Neural cell (in vitro differentiated cells): ENCODE data around the gene TBC1D32. TPM values are rescaled to one million over a fixed set of nuclear protein-coding genes. Genes with fewer than 3 reads are reported as not detected.

Experiments used
- H2AFZ ChIP-seq: fragments of 200-600, 300-800 bp; sonication (generic), shearing (Covaris generic); 2 replicates; pipeline ENCODE4 v1.6.0; 2014; ENCODE audit warnings: low read depth, mild to moderate bottlenecking, antibody characterized with exemption, low read length, moderate library complexity
- H3F3A ChIP-seq: fragments of 200-600 bp; shearing (Covaris generic); 2 replicates; pipeline ENCODE4 v1.6.1; 2016; ENCODE audit warnings: mild to moderate bottlenecking, moderate library complexity, mixed read lengths, antibody characterized with exemption, low read length; ENCODE audit not compliant: insufficient read depth, poor library complexity, severe bottlenecking
- H3K27ac ChIP-seq: fragments of 200-600, 300-800 bp; sonication (generic), shearing (Covaris generic); 2 replicates; pipeline ENCODE4 v1.5.1; 2014; ENCODE audit warnings: mild to moderate bottlenecking, low read length, moderate library complexity
- H3K27me3 ChIP-seq: fragments of 300-800, 200-600 bp; sonication (generic), shearing (Covaris generic); 2 replicates; pipeline ENCODE4 v1.6.0; 2014; ENCODE audit warnings: mild to moderate bottlenecking, low read depth, low read length, moderate library complexity; ENCODE audit not compliant: insufficient read depth
- H3K36me3 ChIP-seq: fragments of 300-800, 200-600 bp; sonication (generic), shearing (Covaris generic); 2 replicates; pipeline ENCODE4 v1.5.1; 2014; ENCODE audit warnings: mild to moderate bottlenecking, antibody characterized with exemption, low read length, moderate library complexity; ENCODE audit not compliant: insufficient read depth
- H3K4me2 ChIP-seq: fragments of 300-800, 200-600 bp; sonication (generic), shearing (Covaris generic); 2 replicates; pipeline ENCODE4 v1.6.0; 2014; ENCODE audit warnings: mild to moderate bottlenecking, low read length
- H3K4me3 ChIP-seq: fragments of 300-800, 200-600 bp; sonication (generic), shearing (Covaris generic); 2 replicates; pipeline ENCODE4 v1.5.1; 2014; ENCODE audit warnings: mild to moderate bottlenecking, low read length, moderate library complexity
- H3K79me2 ChIP-seq: fragments of 200-600 bp; shearing (Covaris generic); replicated peaks from 2 replicates; pipeline ENCODE4 v1.6.0; 2014; ENCODE audit warnings: mild to moderate bottlenecking, low read length, moderate library complexity; ENCODE audit not compliant: insufficient read depth
- H3K9ac ChIP-seq: fragments of 300-800, 200-600 bp; sonication (generic), shearing (Covaris generic); 2 replicates; pipeline ENCODE4 v1.6.1; 2016; ENCODE audit warnings: mild to moderate bottlenecking, low read length, mixed read lengths
- H3K9me2 ChIP-seq: fragments of 200-600 bp; shearing (Covaris generic); 2 replicates; pipeline ENCODE4 v1.6.1; 2016; ENCODE audit warnings: mild to moderate bottlenecking, low read length, mixed read lengths; ENCODE audit not compliant: insufficient read depth
- H3K9me3 ChIP-seq: fragments of 200-600, 300-800 bp; sonication (generic), shearing (Covaris generic); 2 replicates; pipeline ENCODE4 v1.6.1; 2016; ENCODE audit warnings: mild to moderate bottlenecking, mixed run types, low read length, moderate library complexity, mixed read lengths
- H4K20me1 ChIP-seq: fragments of 200-600 bp; shearing (Covaris generic); 2 replicates; pipeline ENCODE4 v1.6.1; 2016; ENCODE audit warnings: mild to moderate bottlenecking, mixed run types; ENCODE audit not compliant: insufficient read depth
- EP300 ChIP-seq: fragments of 450-650 bp; conservative IDR thresholded peaks from 2 replicates; pipeline ENCODE4 v1.6.1; 2014; ENCODE audit warnings: antibody characterized with exemption, mild to moderate bottlenecking, moderate library complexity; ENCODE audit not compliant: poor library complexity, severe bottlenecking
- EZH2 ChIP-seq: fragments of 200-600, 300-800 bp; shearing (Covaris generic), sonication (generic); IDR thresholded peaks from 2 replicates; pipeline ENCODE4 v1.6.1; 2014; ENCODE audit warnings: antibody characterized with exemption, low read length, borderline replicate concordance, mild to moderate bottlenecking; ENCODE audit not compliant: insufficient read depth, poor library complexity, severe bottlenecking
- MXI1 ChIP-seq: fragments of 450-650 bp; conservative IDR thresholded peaks from 2 replicates; pipeline ENCODE4 v1.6.1; 2014; ENCODE audit warnings: antibody characterized with exemption, mild to moderate bottlenecking; ENCODE audit not compliant: poor library complexity, severe bottlenecking
- POLR2AphosphoS5 ChIP-seq: IDR thresholded peaks from 2 replicates; pipeline ENCODE4 v1.6.1; 2012
- RAD21 ChIP-seq: fragments of 450-650 bp; conservative IDR thresholded peaks from 2 replicates; pipeline ENCODE4 v1.6.1; 2014; ENCODE audit warnings: antibody characterized with exemption, mild to moderate bottlenecking, moderate library complexity
- SMC3 ChIP-seq: fragments of 450-650 bp; conservative IDR thresholded peaks from 2 replicates; pipeline ENCODE4 v1.6.1; 2014; ENCODE audit warnings: antibody characterized with exemption, mild to moderate bottlenecking, moderate library complexity; ENCODE audit not compliant: poor library complexity
- TAF1 ChIP-seq: IDR thresholded peaks from 2 replicates; pipeline ENCODE4 v1.6.1; 2012; ENCODE audit warnings: low read depth
- polyA plus RNA-seq: library from polyadenylated mRNA; depleted of rRNA; stranded (reverse); fragments of >200 nt; gene quantifications from 2 replicates; pipeline ENCODE4 v1.2.3, GENCODE V29; 2014
- TF ChIP-seq, protein P1 (sequence below): IDR thresholded peaks from 2 replicates; pipeline ENCODE4 v1.6.1; 2012; ENCODE audit warnings: borderline replicate concordance
- TF ChIP-seq, protein P2 (sequence below): fragments of 450-650 bp; IDR thresholded peaks from 2 replicates; pipeline ENCODE4 v1.5.1; 2014; ENCODE audit warnings: antibody characterized with exemption, mild to moderate bottlenecking, moderate library complexity; ENCODE audit not compliant: poor library complexity, severe bottlenecking

The TBC1D32 gene
- polyA plus RNA-seq, 1 donor from 2014 or later = 33.2 TPM

DNA sequence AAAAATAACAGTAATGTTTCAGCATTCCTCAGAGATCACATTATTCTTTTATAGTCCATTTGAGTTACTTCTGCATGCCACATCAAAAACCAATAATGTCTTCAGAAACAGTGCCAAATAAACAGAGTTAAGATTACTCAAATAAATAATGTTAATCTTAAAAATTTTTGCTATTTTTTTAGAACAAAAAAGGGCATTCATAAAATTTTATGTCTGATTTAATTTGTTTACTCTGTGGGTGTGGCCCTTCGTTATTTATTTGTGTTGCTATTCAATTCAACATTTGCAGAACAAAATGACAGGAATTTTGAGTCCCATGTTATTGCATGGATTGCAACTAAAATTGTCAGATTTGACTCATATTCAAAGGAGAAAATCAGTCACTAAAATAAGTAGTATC lies 18.7 kb upstream of the TBC1D32 start:
- H3K9me2 ChIP-seq = no peaks in the 10 kb centered on the region
- H3K4me2 ChIP-seq = no peak overlapping the region
- no peaks in the 10 kb centered on the region for H4K20me1 ChIP-seq
- no peaks in the 10 kb centered on the region for H3F3A ChIP-seq
- no peak overlapping the region for H2AFZ ChIP-seq
- TF ChIP-seq, protein P1, sequence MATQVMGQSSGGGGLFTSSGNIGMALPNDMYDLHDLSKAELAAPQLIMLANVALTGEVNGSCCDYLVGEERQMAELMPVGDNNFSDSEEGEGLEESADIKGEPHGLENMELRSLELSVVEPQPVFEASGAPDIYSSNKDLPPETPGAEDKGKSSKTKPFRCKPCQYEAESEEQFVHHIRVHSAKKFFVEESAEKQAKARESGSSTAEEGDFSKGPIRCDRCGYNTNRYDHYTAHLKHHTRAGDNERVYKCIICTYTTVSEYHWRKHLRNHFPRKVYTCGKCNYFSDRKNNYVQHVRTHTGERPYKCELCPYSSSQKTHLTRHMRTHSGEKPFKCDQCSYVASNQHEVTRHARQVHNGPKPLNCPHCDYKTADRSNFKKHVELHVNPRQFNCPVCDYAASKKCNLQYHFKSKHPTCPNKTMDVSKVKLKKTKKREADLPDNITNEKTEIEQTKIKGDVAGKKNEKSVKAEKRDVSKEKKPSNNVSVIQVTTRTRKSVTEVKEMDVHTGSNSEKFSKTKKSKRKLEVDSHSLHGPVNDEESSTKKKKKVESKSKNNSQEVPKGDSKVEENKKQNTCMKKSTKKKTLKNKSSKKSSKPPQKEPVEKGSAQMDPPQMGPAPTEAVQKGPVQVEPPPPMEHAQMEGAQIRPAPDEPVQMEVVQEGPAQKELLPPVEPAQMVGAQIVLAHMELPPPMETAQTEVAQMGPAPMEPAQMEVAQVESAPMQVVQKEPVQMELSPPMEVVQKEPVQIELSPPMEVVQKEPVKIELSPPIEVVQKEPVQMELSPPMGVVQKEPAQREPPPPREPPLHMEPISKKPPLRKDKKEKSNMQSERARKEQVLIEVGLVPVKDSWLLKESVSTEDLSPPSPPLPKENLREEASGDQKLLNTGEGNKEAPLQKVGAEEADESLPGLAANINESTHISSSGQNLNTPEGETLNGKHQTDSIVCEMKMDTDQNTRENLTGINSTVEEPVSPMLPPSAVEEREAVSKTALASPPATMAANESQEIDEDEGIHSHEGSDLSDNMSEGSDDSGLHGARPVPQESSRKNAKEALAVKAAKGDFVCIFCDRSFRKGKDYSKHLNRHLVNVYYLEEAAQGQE = no peak
- TF ChIP-seq POLR2AphosphoS5 = no peak
- no peak overlapping the region for H3K9ac ChIP-seq
- H3K79me2 ChIP-seq = no peaks in the 10 kb centered on the region
- no peaks in the 10 kb centered on the region for H3K36me3 ChIP-seq
- H3K27ac ChIP-seq = no peak overlapping the region
- no peak overlapping the region for H3K4me3 ChIP-seq
- no peaks in the 10 kb centered on the region for H3K27me3 ChIP-seq
- no peaks in the 10 kb centered on the region for H3K9me3 ChIP-seq

DNA sequence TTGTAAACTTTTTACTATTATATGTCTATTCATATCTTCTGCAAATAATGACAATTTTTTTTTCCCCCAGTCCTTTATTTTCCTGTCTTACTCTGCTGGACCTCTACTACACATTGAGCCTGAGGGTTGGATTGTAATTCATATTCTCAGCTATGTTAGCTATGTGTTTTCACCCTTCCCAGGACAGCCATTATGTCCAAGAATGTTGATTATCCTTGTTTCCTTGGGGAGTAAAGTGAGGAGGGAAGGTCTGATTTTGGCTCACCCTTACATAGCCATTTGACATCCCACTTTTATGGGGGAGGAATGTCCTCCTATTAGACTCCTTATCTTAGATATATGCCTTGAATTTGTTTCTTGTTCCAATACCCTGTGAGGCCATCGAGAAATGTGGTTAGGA lies 17.6 kb upstream of the TBC1D32 start:
- Histone ChIP-seq H2AFZ (no peak overlapping the region), H3K4me3 (no peak overlapping the region), H3K9me2 (no peaks in the 10 kb centered on the region), H3K36me3 (no peaks in the 10 kb centered on the region), H3K9me3 (no peaks in the 10 kb centered on the region), H3K27ac (no peak overlapping the region), H3K9ac (no peak overlapping the region), H3K79me2 (no peaks in the 10 kb centered on the region), H4K20me1 (no peaks in the 10 kb centered on the region), H3K27me3 (no peaks in the 10 kb centered on the region), H3F3A (no peaks in the 10 kb centered on the region), H3K4me2 (no peak overlapping the region)
- TF ChIP-seq, protein P1 = no peak
- TF ChIP-seq TAF1 (no peak), EZH2 (no peak), RAD21 (no peak), SMC3 (no peak), EP300 (no peak), MXI1 (no peak), POLR2AphosphoS5 (no peak)
- TF ChIP-seq, protein P2, sequence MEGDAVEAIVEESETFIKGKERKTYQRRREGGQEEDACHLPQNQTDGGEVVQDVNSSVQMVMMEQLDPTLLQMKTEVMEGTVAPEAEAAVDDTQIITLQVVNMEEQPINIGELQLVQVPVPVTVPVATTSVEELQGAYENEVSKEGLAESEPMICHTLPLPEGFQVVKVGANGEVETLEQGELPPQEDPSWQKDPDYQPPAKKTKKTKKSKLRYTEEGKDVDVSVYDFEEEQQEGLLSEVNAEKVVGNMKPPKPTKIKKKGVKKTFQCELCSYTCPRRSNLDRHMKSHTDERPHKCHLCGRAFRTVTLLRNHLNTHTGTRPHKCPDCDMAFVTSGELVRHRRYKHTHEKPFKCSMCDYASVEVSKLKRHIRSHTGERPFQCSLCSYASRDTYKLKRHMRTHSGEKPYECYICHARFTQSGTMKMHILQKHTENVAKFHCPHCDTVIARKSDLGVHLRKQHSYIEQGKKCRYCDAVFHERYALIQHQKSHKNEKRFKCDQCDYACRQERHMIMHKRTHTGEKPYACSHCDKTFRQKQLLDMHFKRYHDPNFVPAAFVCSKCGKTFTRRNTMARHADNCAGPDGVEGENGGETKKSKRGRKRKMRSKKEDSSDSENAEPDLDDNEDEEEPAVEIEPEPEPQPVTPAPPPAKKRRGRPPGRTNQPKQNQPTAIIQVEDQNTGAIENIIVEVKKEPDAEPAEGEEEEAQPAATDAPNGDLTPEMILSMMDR = no peak
